ENCODE data around the gene DPYSL4.

The DPYSL4 gene

GRCh38 chr10:132252412-132252811 lies 65.7 kb downstream of the DPYSL4 start:
- no peak for TF ChIP-seq TAF1 (IDR thresholded peaks at IDR 0.05; ENCODE audit: borderline replicate concordance, insufficient read depth, low read length)

GRCh38 chr10:132253092-132253687 lies 66.4 kb downstream of the DPYSL4 start:
- TF ChIP-seq FOXP2 (optimal IDR thresholded peaks at IDR 0.05; ENCODE audit: borderline replicate concordance, extremely low read depth, extremely low read length, insufficient read depth) (no peak), POLR2AphosphoS5 (IDR thresholded peaks at IDR 0.05; ENCODE audit: low read depth, low read length) (no peak), SIN3A (IDR thresholded peaks at IDR 0.05; ENCODE audit: borderline replicate concordance, insufficient read depth, low read length) (no peak), TAF1 (IDR thresholded peaks at IDR 0.05; ENCODE audit: borderline replicate concordance, insufficient read depth, low read length) (no peak), REST (IDR thresholded peaks at IDR 0.05; ENCODE audit: insufficient read depth in 1 of 2, low read depth in 2 of 2, low read length in 2 of 2) (no peak)

GRCh38 chr10:132254841-132255240 lies 68.1 kb downstream of the DPYSL4 start:
- no peak for TF ChIP-seq SIN3A (IDR thresholded peaks at IDR 0.05; ENCODE audit: borderline replicate concordance, insufficient read depth, low read length)
- no peak for TF ChIP-seq REST (IDR thresholded peaks at IDR 0.05; ENCODE audit: insufficient read depth in 1 of 2, low read depth in 2 of 2, low read length in 2 of 2)
- TF ChIP-seq TAF1 (IDR thresholded peaks at IDR 0.05; ENCODE audit: borderline replicate concordance, insufficient read depth, low read length) = no peak
- no peak for TF ChIP-seq FOXP2 (optimal IDR thresholded peaks at IDR 0.05; ENCODE audit: borderline replicate concordance, extremely low read depth, extremely low read length, insufficient read depth)
- no peak for TF ChIP-seq POLR2AphosphoS5 (IDR thresholded peaks at IDR 0.05; ENCODE audit: low read depth, low read length)

All from PFSK-1 (cell line).